NCI-H69 (cell line): ENCODE data around the gene KRTAP4-3.
"Not testable (repeated sequence)": the region's sequence is repeated elsewhere in the genome, so short reads cannot be mapped to it uniquely, and the experiment has no call there.

Experiments used
- DNase-seq: peaks from one replicate; lab custom pipeline; 2025; lab: John Stamatoyannopoulos, UW

Gene KRTAP4-3

DNA sequence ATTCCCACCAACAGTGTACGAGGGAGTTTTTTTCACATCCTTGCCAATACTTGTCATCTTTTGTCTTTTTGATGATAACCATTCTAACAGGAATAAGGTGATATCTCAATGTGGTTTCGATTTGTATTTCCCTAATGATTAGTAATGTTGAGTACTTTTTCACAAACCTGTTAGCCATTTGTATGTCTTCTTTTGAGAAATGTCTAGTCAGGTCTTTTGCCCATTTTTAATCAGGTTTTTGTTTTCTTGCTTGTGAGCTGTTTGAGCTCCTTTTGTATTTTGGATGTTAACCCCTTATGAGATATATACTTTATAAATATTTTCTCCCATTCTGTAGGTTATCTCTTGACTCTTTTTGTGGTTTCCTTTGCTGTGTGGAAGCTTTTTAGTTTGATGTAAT, 16.5 kb downstream of the KRTAP4-3 start:
- no peak for DNase-seq

DNA sequence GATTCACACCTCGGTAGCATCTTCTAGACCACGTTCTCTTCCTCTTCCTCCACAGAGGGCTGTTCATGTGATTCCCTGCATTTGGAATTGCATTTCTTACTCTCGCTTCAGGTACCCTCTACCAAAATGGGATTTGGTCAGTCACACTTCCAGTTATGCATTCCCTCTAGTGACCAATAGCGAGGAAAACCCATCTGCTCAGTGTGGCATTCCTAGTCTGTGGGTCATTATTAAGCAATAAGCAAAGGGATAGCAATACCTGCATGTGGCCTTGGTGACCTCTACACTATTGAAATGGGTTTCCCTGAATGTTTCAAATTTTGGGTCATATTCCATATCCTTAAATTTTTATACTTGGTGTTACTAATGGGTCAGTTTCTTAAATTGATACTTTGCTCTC, 18.0 kb downstream of the KRTAP4-3 start:
- no peak for DNase-seq

DNA sequence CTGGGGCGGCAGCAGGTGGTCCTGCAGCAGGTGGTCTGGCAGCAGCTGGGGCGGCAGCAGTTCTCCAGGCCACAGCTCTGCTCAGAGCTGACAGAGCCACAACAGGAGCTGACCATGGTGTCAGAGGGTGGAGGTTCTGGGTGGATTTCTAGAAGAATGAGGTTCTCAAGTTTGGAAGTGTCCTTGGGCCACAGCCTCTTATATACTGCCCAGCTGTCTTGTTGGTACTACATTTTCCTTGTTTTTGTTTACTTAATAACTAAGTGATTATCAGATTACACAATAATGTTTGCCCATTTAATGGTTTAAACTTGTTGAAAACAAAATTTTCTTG, 18.4 kb downstream of the KRTAP4-3 start, which contains the start of gene KRTAP4-5:
KRTAP4-5 (minus strand) TSS at position 174 of the 334 bp plus-strand sequence; CDS start at position 116, 58 bp downstream.
- no peak for DNase-seq

DNA sequence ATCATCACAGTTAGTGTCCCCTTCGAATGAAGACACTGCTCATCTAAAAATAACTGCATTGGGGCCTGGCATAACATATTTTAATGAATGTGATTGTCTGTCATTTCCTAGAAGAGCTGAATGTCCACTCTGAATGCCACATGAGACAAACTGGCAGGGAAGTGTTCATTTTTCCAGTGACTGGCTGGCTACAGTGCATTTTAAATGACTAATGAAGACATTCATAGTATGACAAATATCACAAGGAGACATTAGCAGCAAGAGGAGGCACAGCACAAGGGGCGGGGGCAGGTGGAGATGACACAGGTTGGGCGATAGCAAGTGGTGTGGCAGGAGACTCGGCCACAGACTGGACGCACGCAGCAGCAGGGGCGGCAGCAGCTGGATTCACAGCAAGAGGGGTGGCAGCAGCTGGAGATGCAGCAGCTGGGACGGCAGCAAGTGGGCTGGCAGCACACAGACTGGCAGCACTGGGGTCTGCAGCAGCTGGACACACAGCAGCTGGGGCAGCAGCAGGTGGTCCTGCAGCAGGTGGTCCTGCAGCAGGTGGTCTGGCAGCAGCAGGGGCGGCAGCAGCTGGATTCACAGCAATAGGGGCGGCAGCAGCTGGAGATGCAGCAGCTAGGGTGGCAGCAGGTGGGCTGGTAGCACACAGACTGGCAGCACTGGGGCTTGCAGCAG, 18.9 kb downstream of the KRTAP4-3 start:
- not testable (repeated sequence) for DNase-seq

DNA sequence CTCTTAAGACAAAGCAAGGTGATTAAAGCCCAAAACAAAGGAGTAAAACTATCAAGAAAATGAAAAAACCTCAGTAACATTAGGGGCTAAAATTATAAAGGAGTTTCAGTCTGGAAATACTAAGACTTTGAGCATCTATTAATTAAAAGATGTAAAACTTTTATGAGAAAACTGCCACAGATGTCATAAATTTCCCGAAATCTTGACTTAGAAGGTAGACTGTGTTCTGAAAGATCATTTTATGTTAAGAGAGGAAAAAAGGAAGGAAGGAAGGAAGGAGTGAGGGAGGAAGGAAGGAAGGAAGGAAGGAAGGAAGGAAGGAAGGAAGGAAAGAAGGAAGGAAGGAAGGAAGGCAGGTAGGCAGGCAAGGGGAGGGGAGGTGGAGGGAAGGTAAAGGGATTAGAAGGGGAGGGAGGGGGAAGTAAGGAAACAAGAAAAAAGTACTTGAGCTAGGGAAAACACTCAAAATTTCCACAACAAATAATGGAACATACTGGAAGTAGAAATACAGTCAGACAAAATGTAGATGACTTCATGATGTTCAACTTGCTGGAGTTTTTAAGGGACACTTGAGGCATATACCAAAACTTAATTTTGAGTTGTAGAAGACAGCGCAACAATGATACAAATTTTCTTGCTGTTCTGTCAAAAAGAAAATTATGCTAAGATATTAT, 20.4 kb downstream of the KRTAP4-3 start:
- DNase-seq, result no peak

DNA sequence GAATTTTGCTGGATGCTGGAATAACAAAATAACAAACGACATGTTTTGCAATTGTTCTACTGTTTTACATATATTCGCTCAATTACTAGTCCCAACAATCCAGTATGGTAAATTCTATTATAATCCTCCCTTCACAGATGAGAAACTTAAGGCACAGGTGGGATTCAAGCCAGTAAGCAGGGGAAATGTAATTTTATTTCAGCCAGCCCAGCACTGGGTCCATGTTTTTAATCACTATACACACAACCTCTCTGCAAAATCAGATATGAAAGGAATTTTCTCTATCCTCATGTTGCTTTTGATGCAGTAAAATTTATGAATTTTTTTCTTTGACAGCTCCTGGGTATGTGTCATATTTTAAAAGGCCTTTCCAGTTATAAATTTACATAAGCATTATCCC, 22.8 kb downstream of the KRTAP4-3 start:
- no peak for DNase-seq

DNA sequence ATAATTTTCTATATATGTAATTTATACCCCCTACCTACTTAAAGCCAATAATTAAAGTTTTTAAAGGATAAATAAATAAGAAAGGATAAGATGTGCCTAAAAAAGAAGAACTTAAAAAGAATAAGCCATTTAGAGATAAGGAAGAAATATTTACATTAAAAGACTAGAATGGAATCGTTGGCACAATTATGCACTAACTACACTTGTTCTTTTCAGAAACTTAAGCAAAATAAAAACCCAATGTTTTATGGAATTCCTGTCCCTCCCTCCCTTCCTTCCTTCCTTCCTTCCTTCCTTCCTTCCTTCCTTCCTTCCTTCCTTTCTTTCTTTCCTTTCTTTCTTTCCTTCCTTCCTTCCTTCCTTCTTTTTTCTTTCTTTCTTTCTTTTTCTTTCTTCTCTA, 23.2 kb downstream of the KRTAP4-3 start:
- no peak for DNase-seq

DNA sequence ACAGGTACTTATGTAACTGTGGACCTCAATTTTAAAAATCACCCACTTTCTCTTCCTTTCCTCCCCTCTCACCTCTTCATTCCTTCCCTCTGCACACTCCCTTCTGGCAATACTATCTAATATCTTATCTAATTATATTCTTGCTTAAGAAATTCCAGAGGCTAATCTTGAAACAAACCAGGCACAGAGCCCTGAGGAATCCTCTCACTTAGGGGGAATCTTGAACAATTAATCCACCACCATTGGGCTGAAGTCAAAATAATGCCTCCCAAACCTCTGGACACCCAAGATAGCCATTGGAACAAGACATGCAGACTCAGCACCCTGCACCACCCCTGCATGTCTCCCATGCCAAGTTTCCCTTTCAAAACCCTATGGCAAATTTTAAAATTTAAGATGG, 26.7 kb downstream of the KRTAP4-3 start:
- DNase-seq, result no peak

DNA sequence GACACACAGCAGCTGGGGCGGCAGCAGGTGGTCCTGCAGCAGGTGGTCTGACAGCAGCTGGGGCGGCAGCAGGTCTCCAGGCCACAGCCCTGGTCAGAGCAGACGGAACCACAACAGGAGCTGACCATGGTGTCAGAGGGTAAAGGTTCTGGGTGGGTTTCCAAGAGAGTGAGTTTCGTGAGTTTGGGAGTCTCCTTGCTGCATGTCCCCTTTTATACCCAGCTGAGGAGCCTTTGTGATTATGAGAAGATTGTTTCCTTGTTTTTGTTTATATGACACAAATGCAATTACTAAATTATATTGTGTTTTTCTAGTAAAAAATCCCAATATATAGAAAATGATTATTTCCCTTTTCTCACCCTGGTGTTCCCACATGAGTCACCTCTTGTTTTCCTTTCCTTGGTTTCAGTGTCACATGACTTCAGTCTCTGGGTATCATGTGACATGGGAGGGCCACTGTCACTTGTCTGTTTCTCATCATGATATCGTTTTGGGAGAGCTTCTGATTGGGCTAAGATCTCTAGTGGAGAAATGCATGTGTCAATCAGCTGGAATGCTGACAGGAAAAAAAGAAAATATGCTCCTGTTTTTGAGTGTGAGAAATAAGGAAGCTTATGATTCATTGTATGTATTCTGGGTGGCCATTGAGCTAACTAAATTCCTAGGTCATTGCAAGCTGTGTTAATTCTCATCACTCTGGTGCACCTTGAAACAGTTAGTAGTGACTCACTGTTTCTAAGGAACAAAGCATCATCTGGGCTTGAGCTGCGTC, 27.5 kb downstream of the KRTAP4-3 start, which contains the start of gene KRTAP4-6:
KRTAP4-6 (minus strand) TSS at position 185 of the 772 bp plus-strand sequence; CDS start at position 128, 57 bp downstream.
- DNase-seq, result no peak

DNA sequence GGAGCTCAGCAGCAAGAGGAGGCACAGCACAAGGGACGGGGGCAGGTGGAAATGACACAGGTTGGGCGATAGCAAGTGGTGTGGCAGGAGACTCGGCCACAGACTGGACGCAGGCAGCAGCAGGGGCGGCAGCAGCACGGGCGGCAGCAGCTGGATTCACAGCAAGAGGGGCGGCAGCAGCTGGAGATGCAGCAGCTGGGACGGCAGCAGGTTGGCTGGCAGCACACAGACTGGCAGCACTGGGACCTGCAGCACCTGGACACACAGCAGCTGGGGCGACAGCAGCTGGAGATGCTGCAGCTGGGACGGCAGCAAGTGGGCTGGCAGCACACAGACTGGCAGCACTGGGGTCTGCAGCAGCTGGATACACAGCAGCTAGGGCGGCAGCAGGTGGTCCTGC, 28.2 kb downstream of the KRTAP4-3 start:
- DNase-seq, result not testable (repeated sequence)

DNA sequence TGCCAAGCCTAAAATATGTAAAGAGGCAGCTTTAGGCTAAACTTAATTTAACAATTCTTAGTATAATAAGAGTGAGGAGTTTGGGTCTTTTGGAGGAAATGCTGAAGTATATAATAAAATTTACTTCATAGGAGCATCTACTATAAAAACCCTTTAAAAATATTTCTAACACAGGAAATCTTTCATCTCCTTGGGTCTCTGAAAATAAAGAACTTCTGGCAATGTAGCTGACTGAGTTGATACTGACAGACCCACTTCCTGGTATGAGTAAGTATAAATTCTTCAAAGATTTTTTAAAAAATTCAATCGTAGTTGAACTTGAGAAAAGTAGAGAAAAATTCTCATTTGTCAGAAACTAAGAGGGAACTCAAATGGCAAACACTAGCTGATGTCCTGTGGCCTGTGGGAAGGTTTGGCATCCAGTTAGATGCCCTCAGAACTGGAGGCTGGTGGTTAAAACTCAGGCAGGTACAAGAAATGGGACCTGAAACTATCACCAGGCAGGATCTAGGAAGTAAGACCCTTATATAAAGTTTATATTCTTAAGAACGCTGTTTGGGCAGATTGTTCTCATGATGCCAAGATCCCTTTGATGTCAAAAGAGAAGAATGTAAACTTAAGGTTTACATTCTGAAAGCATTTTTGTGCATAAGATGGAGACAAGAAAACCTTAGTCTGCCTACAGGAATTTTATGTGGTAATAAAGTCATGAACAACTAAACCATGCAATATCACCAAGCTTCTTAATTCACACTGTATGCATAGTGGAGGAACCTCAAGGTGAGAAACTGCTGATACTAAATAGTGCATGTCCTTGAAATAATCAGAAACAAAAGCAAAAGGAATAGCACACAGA, 33.9 kb downstream of the KRTAP4-3 start:
- no peak for DNase-seq

DNA sequence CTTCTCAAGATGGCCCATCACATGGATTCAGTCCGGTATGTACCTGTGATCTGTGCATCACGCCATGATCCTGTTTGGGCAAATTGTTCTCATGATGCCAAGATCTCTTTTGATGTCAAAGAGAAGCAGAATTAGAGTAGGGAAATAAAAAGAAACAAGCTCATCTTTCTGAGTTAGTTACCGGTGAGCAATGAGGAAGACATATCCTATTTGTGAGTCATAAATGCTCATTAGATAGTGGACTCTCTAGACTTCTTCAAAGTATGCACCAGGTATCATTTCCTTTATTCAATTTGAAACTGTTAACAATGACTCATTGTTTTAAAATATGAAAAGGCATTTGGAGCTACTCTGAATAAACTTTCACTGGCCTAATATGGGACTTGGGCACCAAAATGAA, 36.0 kb downstream of the KRTAP4-3 start:
- DNase-seq, result no peak

DNA sequence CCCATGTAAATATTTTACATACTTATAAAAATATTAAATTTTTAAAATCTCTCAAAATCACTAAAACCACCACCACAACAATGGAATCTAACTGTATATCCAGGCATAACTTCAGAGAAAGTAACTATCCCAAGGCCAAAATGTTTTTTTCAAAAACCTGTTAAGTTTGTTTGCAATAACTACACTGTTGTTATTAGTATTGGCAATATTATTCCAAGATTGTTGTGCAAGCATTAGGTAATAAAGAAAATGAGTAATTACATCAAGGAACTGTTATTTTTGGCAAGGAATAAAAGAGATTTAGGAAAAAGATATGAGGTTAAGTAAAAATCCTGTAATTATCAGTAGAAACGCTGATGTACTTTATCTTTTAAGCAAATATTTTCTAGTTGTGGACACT, 40.6 kb downstream of the KRTAP4-3 start:
- DNase-seq, result no peak

DNA sequence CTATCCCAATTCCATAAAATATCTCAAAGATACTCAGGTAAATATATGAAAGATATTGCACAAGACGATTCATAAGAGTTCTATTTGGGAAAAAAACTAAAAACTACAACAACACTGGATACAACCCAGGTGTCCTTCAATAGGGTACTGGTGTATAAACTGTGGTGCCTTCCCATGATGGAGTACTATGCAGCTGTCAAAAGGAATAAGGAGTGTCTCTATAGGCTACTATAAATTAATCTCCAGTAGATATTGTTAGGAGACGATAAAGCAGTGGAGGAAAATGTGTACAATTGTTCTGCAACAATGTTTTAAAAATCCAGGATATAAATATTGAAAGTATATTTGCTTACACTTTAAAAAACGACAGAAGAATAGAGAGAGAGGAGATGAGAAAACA, 41.6 kb downstream of the KRTAP4-3 start:
- DNase-seq, result no peak

DNA sequence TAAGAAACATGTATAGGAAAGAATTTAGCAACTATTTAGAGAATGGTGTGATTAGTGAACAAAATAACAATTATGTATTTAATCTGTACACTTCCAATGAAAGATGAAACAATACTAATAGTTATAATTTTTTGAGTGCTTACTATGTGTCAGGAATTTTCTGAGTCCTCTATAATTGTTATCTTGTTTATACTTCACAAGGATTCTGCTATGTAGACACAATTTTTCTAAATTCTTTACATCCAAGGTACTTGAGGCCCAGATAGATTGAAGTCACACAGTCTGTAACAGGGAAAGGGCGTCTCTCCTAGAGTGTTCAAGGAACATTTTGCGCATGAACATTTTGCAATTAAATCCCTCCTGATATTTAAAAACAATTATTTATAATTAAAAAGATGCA, 43.0 kb downstream of the KRTAP4-3 start:
- no peak for DNase-seq

DNA sequence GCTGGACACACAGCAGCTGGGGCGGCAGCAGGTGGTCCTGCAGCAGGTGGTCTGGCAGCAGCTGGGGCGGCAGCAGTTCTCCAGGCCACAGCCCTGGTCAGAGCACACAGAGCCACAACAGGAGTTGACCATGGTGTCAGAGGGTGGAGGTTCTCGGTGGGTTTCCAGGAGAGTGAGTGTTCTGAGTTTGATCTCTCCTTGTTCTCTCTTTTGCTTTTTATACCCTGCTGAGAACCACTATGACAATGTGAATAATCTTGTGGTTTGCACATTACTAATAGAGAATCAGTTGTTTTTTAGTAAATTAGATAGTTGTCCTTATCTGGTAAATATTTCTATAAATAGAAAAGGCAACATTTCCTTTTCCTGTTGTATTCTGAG, 44.0 kb downstream of the KRTAP4-3 start, which contains the start of gene KRTAP4-12:
KRTAP4-12 (minus strand) TSS at position 192 of the 381 bp plus-strand sequence; CDS start at position 132, 60 bp downstream.
- not testable (repeated sequence) for DNase-seq

DNA sequence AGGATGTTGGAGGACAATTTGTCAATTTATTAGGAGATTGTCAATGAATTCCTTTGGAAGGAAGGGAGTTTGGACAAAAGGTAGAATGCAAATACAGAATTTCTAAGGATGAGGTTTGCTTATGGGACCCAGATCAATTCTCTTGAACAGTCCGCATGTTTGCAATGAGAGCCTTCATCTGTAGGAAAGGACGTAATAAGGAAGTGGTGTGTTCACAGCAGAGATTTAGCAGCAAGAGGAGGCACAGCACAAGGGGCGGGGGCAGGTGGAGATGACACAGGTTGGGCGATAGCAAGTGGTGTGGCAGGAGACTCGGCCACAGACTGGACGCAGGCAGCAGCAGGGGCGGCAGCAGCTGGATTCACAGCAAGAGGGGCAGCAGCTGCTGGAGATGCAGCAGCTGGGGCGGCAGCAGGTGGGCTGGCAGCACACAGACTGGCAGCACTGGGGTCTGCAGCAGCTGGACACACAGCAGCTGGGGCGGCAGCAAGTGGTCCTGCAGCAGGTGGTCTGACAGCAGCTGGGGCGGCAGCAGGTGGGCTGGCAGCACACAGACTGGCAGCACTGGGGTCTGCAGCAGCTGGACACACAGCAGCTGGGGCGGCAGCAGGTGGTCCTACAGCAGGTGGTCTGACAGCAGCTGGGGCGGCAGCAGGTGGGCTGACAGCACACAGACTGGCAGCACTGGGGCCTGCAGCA, 44.6 kb downstream of the KRTAP4-3 start:
- not testable (repeated sequence) for DNase-seq

DNA sequence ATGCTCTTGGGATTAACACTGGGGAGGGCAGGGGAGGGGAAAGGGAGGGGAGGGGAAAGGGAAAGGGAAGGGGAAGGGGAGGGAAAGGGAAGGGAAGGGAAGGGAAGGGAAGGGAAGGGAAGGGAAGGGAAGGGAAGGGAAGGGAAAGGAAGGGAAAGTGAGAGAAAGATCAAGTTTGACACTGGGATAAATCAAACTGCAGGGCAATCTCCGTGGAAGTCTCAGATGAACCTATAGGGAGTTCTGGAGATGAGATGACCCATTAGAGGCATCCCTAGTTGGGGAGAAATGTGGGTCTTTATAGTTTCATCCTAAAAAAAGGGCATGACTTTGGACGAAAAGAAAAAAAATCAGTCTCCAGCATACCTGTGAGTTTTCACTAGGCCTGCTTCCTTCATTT, 46.3 kb downstream of the KRTAP4-3 start:
- DNase-seq, result no peak

DNA sequence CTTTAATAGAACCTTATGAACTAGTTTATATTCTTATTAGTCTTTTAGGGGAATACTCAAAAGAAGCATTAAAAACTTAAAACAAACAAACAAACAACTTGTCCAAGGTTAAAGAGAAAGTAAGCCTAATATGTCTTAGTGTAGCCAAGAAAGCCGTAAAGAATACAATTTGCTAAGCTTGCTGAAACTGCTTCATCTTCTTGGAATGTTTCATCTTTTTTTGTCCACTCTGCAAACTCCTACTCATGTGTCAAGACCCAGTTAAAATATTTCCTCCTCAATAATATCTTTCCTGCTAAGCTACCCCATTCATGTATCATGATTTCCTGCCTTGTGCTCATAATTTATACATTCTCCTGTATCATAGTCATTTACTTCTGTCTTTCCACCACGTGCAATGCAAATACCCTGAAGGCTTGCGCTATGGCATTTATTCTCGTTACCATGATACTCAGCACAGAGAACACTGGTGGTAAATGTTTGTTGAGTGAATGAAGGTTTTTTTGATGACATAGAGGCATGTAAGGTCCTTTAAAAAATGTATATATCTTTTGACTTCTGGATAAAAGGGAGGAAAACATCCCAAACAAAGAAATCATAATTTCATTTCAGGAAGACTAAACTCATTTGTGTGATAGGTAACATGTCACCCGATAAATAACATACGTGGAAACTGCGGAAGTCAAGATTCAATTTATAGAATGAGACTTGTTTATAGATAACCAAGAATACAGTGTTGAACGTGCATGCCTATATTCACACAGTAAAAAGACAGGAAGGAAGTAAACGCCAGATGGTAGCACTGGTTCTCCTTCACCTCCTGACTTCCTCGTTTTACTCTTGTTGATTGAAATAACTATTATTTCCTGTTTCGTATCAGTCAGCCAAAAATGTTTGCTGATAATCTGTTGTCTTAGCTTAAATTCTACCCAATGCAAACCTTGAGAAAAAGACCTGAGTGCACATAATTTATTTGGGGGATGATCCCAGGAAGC, 48.0 kb downstream of the KRTAP4-3 start:
- DNase-seq, result not testable (repeated sequence)

DNA sequence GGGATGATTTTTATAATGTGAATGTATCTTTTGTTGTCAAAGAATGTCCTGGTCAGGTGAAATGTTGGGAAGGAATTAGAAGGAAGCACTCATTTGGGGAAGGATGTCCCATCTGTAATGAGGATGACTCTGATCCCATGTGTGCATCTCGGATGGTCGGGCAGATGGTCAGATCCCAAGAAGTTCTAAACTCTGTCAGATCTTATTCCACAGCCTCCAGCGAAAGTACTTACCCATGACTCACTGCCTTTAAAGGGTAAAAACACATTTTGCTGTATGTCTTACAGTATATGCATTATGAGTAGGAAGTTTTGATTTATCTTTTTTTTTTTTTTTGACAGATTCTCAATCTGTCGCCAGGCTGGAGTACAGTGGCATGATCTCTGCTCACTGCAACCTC, 49.3 kb downstream of the KRTAP4-3 start:
- no peak for DNase-seq
